ENCODE data around the gene HOPX.
"Not testable (repeated sequence)": the region's sequence is repeated elsewhere in the genome, so short reads cannot be mapped to it uniquely, and the experiment has no call there.

The HOPX gene

DNA sequence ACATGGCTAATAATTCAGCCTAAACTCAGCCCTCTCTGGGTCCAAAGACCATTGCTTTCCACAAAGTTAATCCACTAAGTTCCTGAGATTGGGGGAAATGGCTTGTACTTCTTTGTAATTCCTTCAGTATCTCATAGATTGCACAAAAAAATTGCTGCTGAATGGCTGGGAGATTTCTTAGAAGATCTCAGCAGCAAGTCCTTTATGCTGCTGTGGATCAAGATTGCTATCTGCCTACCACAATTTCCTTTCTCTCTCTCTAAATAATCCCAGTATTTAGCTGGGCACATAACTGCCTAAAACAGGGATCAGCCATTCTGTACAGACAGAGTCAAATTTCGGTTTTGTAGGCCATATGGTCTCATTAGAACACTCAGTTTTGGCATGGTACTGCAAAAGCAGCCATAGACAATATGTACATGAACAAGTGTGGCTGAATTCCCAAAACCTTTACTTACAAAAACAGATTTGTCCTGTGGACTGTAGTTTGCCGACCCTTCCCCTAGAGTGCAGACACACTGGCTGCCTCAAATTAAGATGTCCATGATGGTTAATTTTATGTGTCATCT is 18.5 kb upstream of the HOPX start:
- TF ChIP-seq, protein P1, sequence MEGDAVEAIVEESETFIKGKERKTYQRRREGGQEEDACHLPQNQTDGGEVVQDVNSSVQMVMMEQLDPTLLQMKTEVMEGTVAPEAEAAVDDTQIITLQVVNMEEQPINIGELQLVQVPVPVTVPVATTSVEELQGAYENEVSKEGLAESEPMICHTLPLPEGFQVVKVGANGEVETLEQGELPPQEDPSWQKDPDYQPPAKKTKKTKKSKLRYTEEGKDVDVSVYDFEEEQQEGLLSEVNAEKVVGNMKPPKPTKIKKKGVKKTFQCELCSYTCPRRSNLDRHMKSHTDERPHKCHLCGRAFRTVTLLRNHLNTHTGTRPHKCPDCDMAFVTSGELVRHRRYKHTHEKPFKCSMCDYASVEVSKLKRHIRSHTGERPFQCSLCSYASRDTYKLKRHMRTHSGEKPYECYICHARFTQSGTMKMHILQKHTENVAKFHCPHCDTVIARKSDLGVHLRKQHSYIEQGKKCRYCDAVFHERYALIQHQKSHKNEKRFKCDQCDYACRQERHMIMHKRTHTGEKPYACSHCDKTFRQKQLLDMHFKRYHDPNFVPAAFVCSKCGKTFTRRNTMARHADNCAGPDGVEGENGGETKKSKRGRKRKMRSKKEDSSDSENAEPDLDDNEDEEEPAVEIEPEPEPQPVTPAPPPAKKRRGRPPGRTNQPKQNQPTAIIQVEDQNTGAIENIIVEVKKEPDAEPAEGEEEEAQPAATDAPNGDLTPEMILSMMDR (IDR thresholded peaks at IDR 0.05; ENCODE audit: control extremely low read depth, extremely low read depth, low read depth, missing control alignments), result no peak
- no peak for DNase-seq (ENCODE audit: extremely low spot score)
- POLR2A ChIA-PET, result no interaction called here
- CTCF ChIA-PET, result interaction anchor here (1.2 kb wide), 1 partner anchor 21 kb away, joined by 3 read pairs; no protein-coding TSS in a partner anchor

DNA sequence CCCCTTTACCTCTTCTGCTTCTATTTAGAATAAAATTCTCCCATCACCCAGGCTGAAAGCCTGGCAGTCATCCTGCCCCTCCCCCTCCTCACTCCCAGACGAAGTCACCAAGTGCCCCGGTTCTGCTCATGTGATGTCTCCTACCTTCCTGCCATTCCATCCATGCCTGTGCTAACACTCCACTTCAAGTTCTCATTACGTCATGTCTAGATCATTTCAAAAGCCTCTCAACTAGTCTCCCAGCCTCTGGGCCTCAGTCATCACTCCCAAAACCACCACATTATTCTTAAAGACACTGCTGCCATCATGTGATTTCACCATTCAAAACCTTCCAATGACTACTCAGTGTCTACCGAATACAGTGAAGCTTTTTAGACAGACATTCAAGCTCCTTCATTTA is 17.2 kb upstream of the HOPX start:
- POLR2A ChIA-PET, result no interaction called here
- CTCF ChIA-PET, result interaction anchor here (1.2 kb wide), 1 partner anchor 19 kb away, joined by 3 read pairs; no protein-coding TSS in a partner anchor
- no peak for DNase-seq (ENCODE audit: extremely low spot score)
- TF ChIP-seq, protein P1 (IDR thresholded peaks at IDR 0.05; ENCODE audit: control extremely low read depth, extremely low read depth, low read depth, missing control alignments), result no peak

DNA sequence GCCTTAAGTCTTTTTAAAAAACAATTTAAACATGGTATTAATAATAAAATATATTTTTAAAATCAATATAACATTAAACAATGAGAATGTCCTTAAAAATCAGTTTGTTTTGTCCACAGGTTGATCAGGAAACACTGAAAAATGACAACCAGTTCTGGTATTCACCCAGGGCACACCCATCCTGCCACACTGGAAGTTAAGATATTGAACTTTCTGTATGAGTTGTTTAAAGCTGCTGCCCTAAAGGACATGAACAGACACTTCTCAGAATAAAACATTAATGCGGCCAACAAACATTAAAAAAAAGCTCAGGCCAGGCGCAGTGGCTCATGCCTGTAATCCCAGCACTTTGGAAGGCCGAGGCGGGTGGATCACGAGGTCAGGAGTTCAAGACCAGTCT is 15.0 kb upstream of the HOPX start:
- ChIA-PET CTCF (interaction anchor here (1.5 kb wide), 1 partner anchor 9 kb away, joined by 3 read pairs; no protein-coding TSS in a partner anchor), POLR2A (no interaction called here)
- no peak for DNase-seq (ENCODE audit: extremely low spot score)
- TF ChIP-seq, protein P1 (IDR thresholded peaks at IDR 0.05; ENCODE audit: control extremely low read depth, extremely low read depth, low read depth, missing control alignments), result no peak

DNA sequence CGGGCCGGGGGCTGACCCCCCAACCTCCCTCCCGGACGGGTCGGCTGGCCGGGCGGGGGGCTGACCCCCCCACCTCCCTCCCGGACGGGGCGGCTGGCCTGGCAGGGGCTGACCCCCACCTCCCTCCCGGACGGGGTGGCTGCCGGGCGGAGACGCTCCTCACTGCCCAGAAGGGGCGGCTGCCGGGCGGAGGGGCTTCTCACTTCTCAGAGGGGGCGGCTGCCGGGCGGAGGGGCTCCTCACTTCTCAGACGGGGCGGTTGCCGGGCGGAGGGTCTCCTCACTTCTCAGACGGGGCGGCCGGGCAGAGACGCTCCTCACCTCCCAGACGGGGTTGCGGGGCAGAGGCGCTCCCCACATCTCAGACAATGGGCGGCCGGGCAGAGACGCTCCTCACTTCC is 12.4 kb upstream of the HOPX start:
- DNase-seq (ENCODE audit: extremely low spot score); POLR2A ChIA-PET; CTCF ChIA-PET: not testable (repeated sequence)

DNA sequence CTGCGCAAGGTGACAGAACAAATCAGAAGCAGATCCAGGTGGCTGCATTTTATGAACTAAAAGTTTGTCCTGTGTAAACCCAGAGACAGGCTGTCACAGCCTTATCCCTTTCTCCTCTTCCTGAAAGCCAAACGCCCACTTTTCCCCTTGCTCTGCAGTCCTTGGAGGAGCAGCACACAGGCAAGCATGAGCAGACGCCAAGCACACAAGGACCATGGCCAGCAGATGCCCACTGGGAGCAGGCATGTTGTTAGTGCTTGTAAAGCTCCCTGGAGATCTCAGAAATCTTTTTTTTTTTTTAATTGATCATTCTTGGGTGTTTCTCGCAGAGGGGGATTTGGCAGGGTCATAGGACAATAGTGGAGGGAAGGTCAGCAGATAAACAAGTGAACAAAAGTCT is 11.5 kb upstream of the HOPX start:
- ChIA-PET POLR2A (no interaction called here), CTCF (no interaction called here)
- DNase-seq (ENCODE audit: extremely low spot score), result no peak
- TF ChIP-seq, protein P1 (IDR thresholded peaks at IDR 0.05; ENCODE audit: control extremely low read depth, extremely low read depth, low read depth, missing control alignments), result no peak

DNA sequence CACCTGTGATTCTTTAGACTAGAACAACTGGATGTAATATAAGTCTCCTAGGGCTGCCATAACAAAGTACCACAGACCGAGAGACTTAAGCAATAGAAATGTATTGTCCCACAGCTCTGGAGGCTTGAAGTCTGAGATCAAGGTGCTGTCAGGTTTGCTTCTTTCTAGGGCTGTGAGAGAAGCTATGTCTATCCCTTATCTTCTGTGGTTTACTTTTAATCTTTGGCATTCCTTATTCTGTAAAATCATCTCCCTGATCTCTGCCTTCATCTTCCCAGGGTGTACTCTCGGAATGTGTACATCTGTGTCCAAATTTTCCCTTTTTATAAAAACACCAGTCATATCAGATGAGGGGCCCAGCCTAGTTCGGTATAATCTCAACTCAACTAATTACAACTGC is 10.3 kb upstream of the HOPX start:
- CTCF ChIA-PET, result no interaction called here

DNA sequence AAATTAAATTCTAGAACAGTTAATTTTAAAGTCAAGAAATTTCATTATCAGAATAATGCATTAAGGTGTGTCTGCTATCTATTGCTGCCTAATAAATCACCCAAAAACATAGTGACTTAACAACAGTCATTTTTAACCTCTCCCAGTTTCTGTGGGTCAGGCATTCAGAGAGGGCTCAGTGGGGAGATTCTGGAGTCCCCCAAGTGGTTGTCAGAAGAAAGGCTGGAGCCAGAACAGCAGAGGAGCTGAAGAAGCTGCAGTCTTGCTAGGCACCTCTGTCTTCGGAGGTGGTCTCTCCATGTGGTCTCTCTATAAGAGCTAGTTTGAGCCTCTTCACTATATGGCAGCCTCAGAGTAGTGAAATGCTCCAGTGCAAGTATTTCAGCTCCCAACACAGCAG is 9.3 kb upstream of the HOPX start:
- DNase-seq (ENCODE audit: extremely low spot score), result no peak
- ChIA-PET POLR2A (no interaction called here), CTCF (no interaction called here)
- TF ChIP-seq, protein P1 (IDR thresholded peaks at IDR 0.05; ENCODE audit: control extremely low read depth, extremely low read depth, low read depth, missing control alignments), result no peak

More for the DNA sequence above, 10.3 kb upstream of the HOPX start:
- POLR2A ChIA-PET, result no interaction called here
- DNase-seq (ENCODE audit: extremely low spot score), result no peak
- TF ChIP-seq, protein P1 (IDR thresholded peaks at IDR 0.05; ENCODE audit: control extremely low read depth, extremely low read depth, low read depth, missing control alignments), result no peak

Measured in GM10248 (cell line).